ENCODE data around the gene FCAMR.

Gene FCAMR

DNA sequence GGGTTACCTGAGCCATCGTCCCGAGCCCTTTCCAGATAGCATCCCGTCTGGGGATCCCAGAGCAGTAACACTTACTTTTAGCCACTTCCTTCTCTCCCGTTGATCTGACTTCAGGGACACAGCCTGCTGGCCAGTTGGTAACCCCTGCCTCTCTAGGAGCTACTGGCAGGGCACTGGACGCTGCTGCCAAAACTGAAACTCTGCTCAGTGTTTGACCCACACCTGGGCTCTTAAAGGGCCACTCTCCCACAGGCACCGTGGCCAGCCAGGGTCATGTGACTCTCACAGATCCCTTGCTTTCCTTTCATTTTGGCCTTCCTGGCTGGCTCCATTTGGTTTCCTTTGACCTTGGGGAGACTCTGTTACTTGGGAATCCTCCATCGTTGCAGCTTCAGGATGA, 24.0 kb downstream of the FCAMR start, which contains the start of gene PIGR:
PIGR (minus strand) TSS at position 206 of the 400 bp plus-strand sequence. CDS start 5,935 bp downstream, outside the sequence.
- 79 to 91% methylated on average over 5 to 6 of the region's 7 CpGs for WGBS, 2 experiments (ENCODE audit: insufficient coverage in 2 of 2)
- Histone ChIP-seq H3K4me3 (ENCODE audit: extremely low read depth, insufficient read depth, low read length, poor library complexity, severe bottlenecking) (no peak within 1 kb of the TSS), H3K4me1 (ENCODE audit: control insufficient read depth, insufficient read depth, low read length, poor library complexity, severe bottlenecking) (no peaks in the 10 kb centered on the region), H3K9me3 (ENCODE audit: control insufficient read depth, low read length) (no peaks in the 10 kb centered on the region), H3K27ac (ENCODE audit: low read depth, low read length, severe bottlenecking) (no peak within 1 kb of the TSS), H3K36me3 (ENCODE audit: control insufficient read depth, insufficient read depth, low read length) (no peaks in the 10 kb centered on the region)

DNA sequence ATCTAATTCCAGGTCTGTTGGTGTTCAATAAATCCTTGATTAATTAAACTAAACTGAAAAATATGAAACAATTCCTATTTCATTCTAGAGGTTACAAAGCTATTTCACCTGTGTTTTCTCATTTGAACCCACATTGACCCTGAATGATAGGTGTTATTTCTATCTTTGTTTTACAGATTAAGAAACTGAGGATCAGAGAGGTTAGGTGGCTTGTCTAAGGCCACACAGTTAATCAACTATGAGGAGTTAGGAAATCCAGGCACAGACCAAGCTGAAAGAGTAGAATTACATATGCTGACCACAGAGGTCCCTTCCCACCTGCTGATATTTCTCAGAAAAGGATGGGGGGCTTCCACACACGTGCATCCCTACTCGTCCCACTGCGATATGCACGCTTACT, 24.5 kb downstream of the FCAMR start:
- H3K4me3 ChIP-seq (ENCODE audit: extremely low read depth, insufficient read depth, low read length, poor library complexity, severe bottlenecking), result no peak overlapping the region
- no peak overlapping the region for H3K27ac ChIP-seq (ENCODE audit: low read depth, low read length, severe bottlenecking)
- H3K36me3 ChIP-seq (ENCODE audit: control insufficient read depth, insufficient read depth, low read length), result no peaks in the 10 kb centered on the region
- H3K9me3 ChIP-seq (ENCODE audit: control insufficient read depth, low read length), result no peaks in the 10 kb centered on the region
- H3K4me1 ChIP-seq (ENCODE audit: control insufficient read depth, insufficient read depth, low read length, poor library complexity, severe bottlenecking), result no peaks in the 10 kb centered on the region
- WGBS, 2 experiments (ENCODE audit: insufficient coverage in 2 of 2), result 80% methylated on average over 1 of the region's 4 CpGs; no CpG with 5 or more reads in 1 of the 2 experiments

- 100% methylated on average over 1 to 2 of the region's 5 CpGs for WGBS, 2 experiments (ENCODE audit: insufficient coverage in 2 of 2)
- Histone ChIP-seq H3K36me3 (ENCODE audit: control insufficient read depth, insufficient read depth, low read length) (no peaks in the 10 kb centered on the region), H3K4me1 (ENCODE audit: control insufficient read depth, insufficient read depth, low read length, poor library complexity, severe bottlenecking) (no peaks in the 10 kb centered on the region), H3K9me3 (ENCODE audit: control insufficient read depth, low read length) (no peaks in the 10 kb centered on the region), H3K4me3 (ENCODE audit: extremely low read depth, insufficient read depth, low read length, poor library complexity, severe bottlenecking) (no peak overlapping the region), H3K27ac (ENCODE audit: low read depth, low read length, severe bottlenecking) (no peak overlapping the region)
These were observed 25.6 kb downstream of the FCAMR start for GRCh38 chr1:206944703-206945102.

GRCh38 chr1:206941766-206942418, 28.4 kb downstream of the FCAMR start:
- Histone ChIP-seq H3K9me3 (ENCODE audit: control insufficient read depth, low read length) (no peaks in the 10 kb centered on the region), H3K36me3 (ENCODE audit: control insufficient read depth, insufficient read depth, low read length) (no peaks in the 10 kb centered on the region), H3K4me1 (ENCODE audit: control insufficient read depth, insufficient read depth, low read length, poor library complexity, severe bottlenecking) (no peaks in the 10 kb centered on the region), H3K27ac (ENCODE audit: low read depth, low read length, severe bottlenecking) (no peak overlapping the region), H3K4me3 (ENCODE audit: extremely low read depth, insufficient read depth, low read length, poor library complexity, severe bottlenecking) (no peak overlapping the region)
- WGBS, 2 experiments (ENCODE audit: insufficient coverage in 2 of 2), result 90 to 94% methylated on average over 3 to 4 of the region's 6 CpGs

- WGBS, 2 experiments (ENCODE audit: insufficient coverage in 2 of 2), result 93 to 96% methylated on average over 3 of the region's 3 CpGs
- Histone ChIP-seq H3K4me3 (ENCODE audit: extremely low read depth, insufficient read depth, low read length, poor library complexity, severe bottlenecking) (no peak overlapping the region), H3K36me3 (ENCODE audit: control insufficient read depth, insufficient read depth, low read length) (no peaks in the 10 kb centered on the region), H3K4me1 (ENCODE audit: control insufficient read depth, insufficient read depth, low read length, poor library complexity, severe bottlenecking) (no peaks in the 10 kb centered on the region), H3K27ac (ENCODE audit: low read depth, low read length, severe bottlenecking) (no peak overlapping the region), H3K9me3 (ENCODE audit: control insufficient read depth, low read length) (no peaks in the 10 kb centered on the region)
These were observed 29.7 kb downstream of the FCAMR start for GRCh38 chr1:206940588-206940936.

DNA sequence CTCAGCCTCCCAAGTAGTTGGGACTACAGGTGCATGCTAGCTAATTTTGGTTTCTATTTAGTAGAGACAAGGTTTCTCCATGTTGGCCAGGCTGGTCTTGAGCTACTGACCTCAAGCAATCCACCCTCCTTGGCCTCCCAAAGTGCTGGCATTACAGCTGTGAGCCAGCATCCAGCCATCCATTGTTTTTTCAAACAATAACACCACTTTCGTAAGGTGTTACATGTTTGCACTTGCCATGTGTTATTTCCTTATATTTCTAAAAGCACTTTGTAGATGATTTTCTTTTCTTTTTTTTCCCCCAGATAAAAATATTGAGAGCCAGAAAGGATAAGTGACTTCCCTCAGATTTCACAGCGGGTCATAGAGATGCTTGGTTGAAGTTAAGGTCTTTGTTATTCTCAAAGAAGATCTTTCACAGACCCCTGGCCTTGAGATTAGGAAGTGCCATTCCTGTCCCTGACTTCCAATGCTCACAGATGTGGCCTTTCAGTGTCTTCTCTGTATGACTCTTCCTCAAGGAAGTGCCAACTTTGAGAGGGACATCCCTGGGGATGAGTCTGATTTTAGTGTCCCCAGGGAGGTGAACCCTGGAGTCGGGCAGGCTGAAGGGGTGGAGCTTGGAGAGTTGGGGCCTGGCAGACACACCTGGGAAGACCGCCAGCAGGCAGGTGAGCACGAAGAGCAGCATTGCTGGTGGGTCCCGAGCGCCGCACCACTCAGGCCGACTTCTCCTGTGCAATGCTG, 30.2 kb downstream of the FCAMR start:
- WGBS, 2 experiments (ENCODE audit: insufficient coverage in 2 of 2), result 96 to 97% methylated on average over 7 to 8 of the region's 9 CpGs
- H3K4me3 ChIP-seq (ENCODE audit: extremely low read depth, insufficient read depth, low read length, poor library complexity, severe bottlenecking), result no peak overlapping the region
- H3K27ac ChIP-seq (ENCODE audit: low read depth, low read length, severe bottlenecking), result no peak overlapping the region
- no peaks in the 10 kb centered on the region for H3K9me3 ChIP-seq (ENCODE audit: control insufficient read depth, low read length)
- H3K36me3 ChIP-seq (ENCODE audit: control insufficient read depth, insufficient read depth, low read length), result no peaks in the 10 kb centered on the region
- no peaks in the 10 kb centered on the region for H3K4me1 ChIP-seq (ENCODE audit: control insufficient read depth, insufficient read depth, low read length, poor library complexity, severe bottlenecking)

- no peak overlapping the region for H3K4me3 ChIP-seq (ENCODE audit: extremely low read depth, insufficient read depth, low read length, poor library complexity, severe bottlenecking)
- no peaks in the 10 kb centered on the region for H3K9me3 ChIP-seq (ENCODE audit: control insufficient read depth, low read length)
- no peak overlapping the region for H3K27ac ChIP-seq (ENCODE audit: low read depth, low read length, severe bottlenecking)
- no peaks in the 10 kb centered on the region for H3K4me1 ChIP-seq (ENCODE audit: control insufficient read depth, insufficient read depth, low read length, poor library complexity, severe bottlenecking)
- H3K36me3 ChIP-seq (ENCODE audit: control insufficient read depth, insufficient read depth, low read length), result no peaks in the 10 kb centered on the region
- 90% methylated on average over 6 to 7 of the region's 13 CpGs for WGBS, 2 experiments (ENCODE audit: insufficient coverage in 2 of 2)
These were observed 31.1 kb downstream of the FCAMR start for GRCh38 chr1:206939131-206939530.

DNA sequence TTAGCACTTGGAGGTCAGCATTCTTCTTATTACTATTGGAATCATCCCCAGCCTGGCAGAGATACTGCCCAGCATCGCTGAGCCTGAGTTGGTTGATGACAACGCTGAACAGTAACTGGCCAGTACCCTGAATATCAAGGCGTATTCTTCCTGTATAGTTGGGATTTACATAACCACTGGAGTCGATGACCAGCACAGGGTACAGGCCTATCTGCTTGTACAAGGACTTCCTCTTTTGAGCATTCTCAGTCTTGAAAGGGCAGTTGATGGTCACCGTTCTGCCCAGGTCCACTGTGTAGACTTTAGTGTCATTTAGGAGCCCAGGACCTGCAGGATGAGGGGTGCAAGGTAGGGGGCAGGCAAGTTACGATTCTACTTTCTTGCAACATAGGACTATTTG, 32.8 kb downstream of the FCAMR start:
- no peak overlapping the region for H3K4me3 ChIP-seq (ENCODE audit: extremely low read depth, insufficient read depth, low read length, poor library complexity, severe bottlenecking)
- no peaks in the 10 kb centered on the region for H3K4me1 ChIP-seq (ENCODE audit: control insufficient read depth, insufficient read depth, low read length, poor library complexity, severe bottlenecking)
- no peaks in the 10 kb centered on the region for H3K36me3 ChIP-seq (ENCODE audit: control insufficient read depth, insufficient read depth, low read length)
- 94 to 97% methylated on average over 4 to 5 of the region's 6 CpGs for WGBS, 2 experiments (ENCODE audit: insufficient coverage in 2 of 2)
- no peak overlapping the region for H3K27ac ChIP-seq (ENCODE audit: low read depth, low read length, severe bottlenecking)
- no peaks in the 10 kb centered on the region for H3K9me3 ChIP-seq (ENCODE audit: control insufficient read depth, low read length)

- Histone ChIP-seq H3K9me3 (ENCODE audit: control insufficient read depth, low read length) (no peaks in the 10 kb centered on the region), H3K4me3 (ENCODE audit: extremely low read depth, insufficient read depth, low read length, poor library complexity, severe bottlenecking) (no peak overlapping the region), H3K4me1 (ENCODE audit: control insufficient read depth, insufficient read depth, low read length, poor library complexity, severe bottlenecking) (no peaks in the 10 kb centered on the region), H3K27ac (ENCODE audit: low read depth, low read length, severe bottlenecking) (no peak overlapping the region), H3K36me3 (ENCODE audit: control insufficient read depth, insufficient read depth, low read length) (no peaks in the 10 kb centered on the region)
- 61% methylated on average over 11 of the region's 19 CpGs for WGBS, 2 experiments (ENCODE audit: insufficient coverage in 2 of 2)
These were observed 34.7 kb downstream of the FCAMR start for GRCh38 chr1:206935491-206936067.

- 45 to 63% methylated on average over 4 to 5 of the region's 8 CpGs for WGBS, 2 experiments (ENCODE audit: insufficient coverage in 2 of 2)
- no peaks in the 10 kb centered on the region for H3K9me3 ChIP-seq (ENCODE audit: control insufficient read depth, low read length)
- H3K27ac ChIP-seq (ENCODE audit: low read depth, low read length, severe bottlenecking), result no peak overlapping the region
- H3K36me3 ChIP-seq (ENCODE audit: control insufficient read depth, insufficient read depth, low read length), result no peaks in the 10 kb centered on the region
- H3K4me3 ChIP-seq (ENCODE audit: extremely low read depth, insufficient read depth, low read length, poor library complexity, severe bottlenecking), result no peak overlapping the region
- H3K4me1 ChIP-seq (ENCODE audit: control insufficient read depth, insufficient read depth, low read length, poor library complexity, severe bottlenecking), result no peaks in the 10 kb centered on the region
These were observed 36.8 kb downstream of the FCAMR start for GRCh38 chr1:206933333-206933945.

Data from mesodermal cell (in vitro differentiated cells).